GM19397 (cell line): ENCODE data around the gene MEF2C.
"Not testable (repeated sequence)": the region's sequence is repeated elsewhere in the genome, so short reads cannot be mapped to it uniquely, and the experiment has no call there.

Experiments used
- ATAC-seq: cut with Tn5 transposase; IDR thresholded peaks from one replicate; pipeline ENCODE4 v1.9.1; 2021; ENCODE audit warnings: mild to moderate bottlenecking, moderate library complexity; ENCODE audit not compliant: unreplicated experiment

Gene MEF2C

DNA sequence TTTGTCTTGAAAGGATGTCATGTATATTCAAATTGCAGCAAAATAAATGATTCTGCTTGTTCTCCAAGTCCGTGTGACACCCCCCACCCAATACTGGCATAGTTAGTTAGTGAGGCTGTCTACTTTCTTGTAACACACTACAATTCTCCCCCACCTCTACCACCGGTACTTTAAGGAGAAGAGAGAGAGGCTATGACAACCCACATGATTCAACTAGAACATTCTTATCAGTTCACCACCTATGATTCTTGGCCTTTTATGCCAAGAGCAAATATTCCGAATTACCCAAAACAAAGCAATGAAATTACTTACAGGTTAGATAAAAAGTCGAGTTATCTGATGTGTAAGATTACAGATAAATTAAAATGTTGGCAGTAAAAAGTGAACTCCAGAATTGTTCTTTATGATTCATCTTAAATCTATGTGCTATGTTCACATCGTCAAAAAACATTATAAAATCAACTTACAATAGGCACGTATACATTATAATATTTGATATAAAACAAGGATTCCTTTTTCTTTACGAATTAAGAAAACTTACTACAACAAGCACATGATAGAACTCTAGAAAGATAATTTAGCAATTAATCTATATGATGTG lies 14.4 kb downstream of the MEF2C start:
- ATAC-seq, result no peak

- no peak for ATAC-seq
These were observed 15.3 kb downstream of the MEF2C start for GRCh38 chr5:88867638-88868037.

- no peak for ATAC-seq
These were observed 19.5 kb downstream of the MEF2C start for GRCh38 chr5:88863523-88863922.

DNA sequence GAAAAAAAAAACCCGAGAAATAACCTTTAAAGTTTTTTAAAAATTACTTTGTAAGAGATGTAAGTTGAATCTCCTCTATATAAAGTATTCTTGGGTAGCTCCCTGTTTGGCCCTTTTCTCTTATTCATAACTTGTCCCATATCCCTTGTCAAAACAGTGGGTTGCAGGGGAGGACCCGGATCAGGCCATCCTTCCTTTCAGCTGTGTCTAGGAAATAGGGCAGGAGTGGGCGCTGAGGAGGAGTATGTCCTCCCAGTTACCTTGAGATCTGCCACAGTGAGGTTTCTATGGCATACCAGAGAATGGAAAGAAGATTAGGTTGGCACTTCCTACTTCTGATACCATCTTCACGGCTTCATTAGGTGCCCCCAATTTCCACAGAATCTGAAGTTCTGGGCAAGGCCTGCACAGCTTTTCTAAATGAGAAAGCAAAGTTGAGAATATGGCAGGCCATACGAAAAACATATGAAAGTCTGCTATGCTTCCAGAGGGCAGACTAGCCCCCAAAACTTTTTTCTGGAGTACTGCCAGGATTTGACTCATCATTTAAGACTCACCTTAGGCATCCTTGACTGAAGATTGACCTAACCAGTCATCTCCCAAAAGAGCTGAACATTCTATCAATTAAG lies 20.3 kb downstream of the MEF2C start:
- ATAC-seq, result no peak

DNA sequence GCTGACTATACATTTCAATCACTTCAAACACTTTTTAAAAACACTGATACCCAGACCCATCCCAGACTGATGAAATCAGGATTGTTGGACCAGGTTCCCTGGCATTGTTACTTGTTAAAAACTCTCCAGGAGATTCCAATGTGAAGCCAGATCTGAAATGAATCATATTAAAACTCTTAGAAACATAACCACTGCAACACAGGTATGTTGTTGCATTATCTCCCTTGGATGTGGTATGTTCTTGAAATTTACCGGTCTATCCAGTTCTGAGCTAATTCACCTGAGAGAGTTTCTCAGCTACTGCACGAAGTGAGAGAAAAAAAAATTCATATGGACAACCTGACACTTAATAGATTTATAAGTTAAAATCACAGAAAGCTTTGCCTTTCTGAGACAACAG lies 21.8 kb downstream of the MEF2C start:
- no peak for ATAC-seq

DNA sequence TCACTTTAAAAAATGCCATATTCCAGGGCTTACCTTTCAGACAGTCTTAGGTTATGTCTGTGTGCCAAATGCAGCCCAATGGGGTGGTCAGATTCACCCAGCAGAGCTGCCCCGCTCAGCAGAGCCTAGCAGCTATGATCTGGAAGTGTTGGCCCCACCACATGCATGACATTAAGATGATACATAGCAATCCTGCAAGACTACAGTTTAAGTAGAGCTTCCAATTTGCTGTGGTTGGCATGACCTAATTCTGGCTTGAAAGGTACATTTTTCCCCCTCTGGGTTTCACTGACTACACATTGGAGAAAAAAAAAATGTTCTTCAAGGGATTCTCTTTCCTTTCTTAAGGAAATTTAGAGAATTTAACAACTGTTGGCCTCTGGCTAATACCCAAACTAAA lies 22.5 kb downstream of the MEF2C start:
- ATAC-seq, result no peak

- no peak for ATAC-seq
These were observed 24.6 kb downstream of the MEF2C start for GRCh38 chr5:88858392-88858791.

- not testable (repeated sequence) for ATAC-seq
These were observed 26.6 kb downstream of the MEF2C start for GRCh38 chr5:88856381-88856780.

- no peak for ATAC-seq
These were observed 28.2 kb downstream of the MEF2C start for GRCh38 chr5:88854769-88855168.

DNA sequence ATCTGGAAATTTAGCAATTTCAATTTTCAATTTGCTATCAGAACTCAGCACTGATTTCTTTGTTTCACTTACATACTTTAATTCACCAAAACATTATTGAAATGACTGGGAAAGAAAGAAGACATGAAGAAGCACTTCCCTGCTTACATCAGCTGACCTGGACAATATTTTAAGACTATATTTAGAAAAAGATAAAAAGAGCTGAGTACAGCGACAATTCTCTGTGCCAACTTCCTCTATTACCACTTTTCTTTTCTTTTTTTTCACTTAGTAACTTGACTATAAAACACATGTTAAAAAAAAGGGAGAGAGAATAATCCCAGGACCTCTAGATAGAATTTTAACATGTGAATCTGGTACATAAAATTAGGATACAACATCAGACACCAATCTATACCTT lies 35.6 kb downstream of the MEF2C start:
- ATAC-seq, result no peak

DNA sequence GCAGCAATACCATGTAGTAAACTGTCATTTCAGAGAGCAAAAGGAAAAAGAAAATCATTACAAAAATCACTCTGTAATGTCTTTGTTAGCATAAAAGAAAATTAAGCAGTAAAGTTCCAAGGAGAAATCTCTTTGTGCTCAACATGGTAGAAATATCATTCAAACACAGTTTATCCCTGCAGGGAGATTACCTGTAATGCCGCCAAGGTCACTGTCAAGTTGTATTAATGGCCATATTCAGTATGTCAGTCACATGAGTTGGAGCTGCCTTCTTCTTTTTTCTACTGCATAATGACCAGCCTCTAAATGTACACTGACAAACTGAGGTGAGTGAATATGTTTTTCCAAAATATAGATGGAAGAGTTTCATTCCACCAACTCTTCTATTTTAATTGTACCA lies 36.5 kb downstream of the MEF2C start:
- ATAC-seq, result no peak

DNA sequence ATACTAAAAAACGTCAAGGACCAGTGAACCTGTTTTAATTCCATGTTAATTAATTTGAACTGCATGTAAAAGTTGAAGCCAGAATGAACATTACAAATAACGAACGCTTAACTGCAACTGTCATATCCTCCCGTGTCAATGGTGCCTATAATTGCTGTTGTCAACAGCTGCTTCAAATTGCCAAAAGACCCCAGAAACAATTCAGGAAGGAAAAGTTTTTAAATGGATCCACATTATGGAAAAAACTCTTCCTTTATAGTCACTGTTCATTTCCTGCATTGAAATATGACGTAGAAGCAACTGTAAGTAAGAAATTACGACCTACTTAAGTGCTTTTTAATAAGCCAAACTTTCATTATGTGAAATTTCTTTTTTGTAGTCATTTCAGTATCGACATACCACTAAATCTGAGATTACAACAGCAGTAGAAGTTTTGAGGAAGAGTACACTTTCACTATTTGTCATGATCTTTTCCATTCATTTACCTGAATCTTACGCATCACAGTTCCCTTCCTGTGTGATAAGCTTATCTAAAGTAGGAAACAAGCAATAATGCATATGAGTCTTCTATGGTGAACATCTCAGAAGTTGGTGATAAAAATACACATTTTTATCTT lies 37.8 kb downstream of the MEF2C start:
- ATAC-seq, result peak; percentile 57

GRCh38 chr5:88842784-88843183 lies 40.2 kb downstream of the MEF2C start:
- ATAC-seq, result no peak

- ATAC-seq, result no peak
These were observed 41.8 kb downstream of the MEF2C start for GRCh38 chr5:88841212-88841611.

DNA sequence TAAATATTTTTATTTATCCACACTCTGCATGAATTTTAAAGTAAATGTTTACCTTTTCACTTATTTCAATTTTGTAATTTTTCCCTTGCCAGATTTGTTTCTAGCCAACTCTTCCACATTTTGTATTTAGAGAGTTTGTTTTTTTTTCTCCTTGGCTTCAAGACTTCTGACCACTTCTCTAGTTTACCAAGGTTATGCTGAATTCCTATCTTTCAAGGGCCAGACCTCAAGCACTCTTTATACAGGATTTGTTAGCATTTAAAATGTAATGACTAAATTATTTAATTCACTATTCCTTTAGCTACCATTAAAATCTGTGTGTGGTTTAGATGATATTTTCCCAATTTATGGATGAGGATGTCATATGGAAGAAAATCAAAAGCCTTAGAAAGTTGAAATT lies 42.5 kb downstream of the MEF2C start:
- no peak for ATAC-seq

GRCh38 chr5:88839238-88839637 lies 43.7 kb downstream of the MEF2C start:
- ATAC-seq, result no peak

GRCh38 chr5:88838500-88838899 lies 44.5 kb downstream of the MEF2C start:
- no peak for ATAC-seq

GRCh38 chr5:88837817-88838216 lies 45.2 kb downstream of the MEF2C start:
- ATAC-seq, result no peak

- ATAC-seq, result no peak
These were observed 45.8 kb downstream of the MEF2C start for GRCh38 chr5:88837222-88837621.

GRCh38 chr5:88836195-88836838 lies 46.7 kb downstream of the MEF2C start:
- no peak for ATAC-seq

DNA sequence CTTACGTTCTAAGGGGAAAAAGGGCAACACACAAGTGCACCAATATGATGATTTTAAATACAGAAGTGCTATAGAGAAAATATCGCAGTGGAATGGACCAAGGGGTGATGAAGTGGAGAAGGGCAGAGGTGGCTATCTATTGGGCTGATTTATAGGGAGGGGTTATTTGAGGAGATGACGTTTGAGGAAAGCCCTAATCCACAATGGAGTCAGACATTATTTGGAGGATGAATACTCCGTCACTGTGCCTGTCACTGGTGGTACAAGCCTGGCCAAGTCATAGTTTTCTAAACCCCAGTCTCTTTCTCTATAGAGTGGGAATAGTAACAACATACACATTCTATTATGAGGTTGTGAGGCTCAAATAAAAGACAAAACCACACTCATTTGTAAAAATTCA lies 48.5 kb downstream of the MEF2C start:
- no peak for ATAC-seq

GRCh38 chr5:88834131-88834462 lies 48.9 kb downstream of the MEF2C start:
- ATAC-seq, result no peak
